Measurements from ENCODE around the gene COL5A2. TPM values are rescaled to one million over a fixed set of nuclear protein-coding genes. Genes with fewer than 3 reads are reported as not detected.

COL5A2 gene
- total and polyA plus RNA-seq, 8 donors: 1.9 to 43.3 (median 3.3) TPM

DNA sequence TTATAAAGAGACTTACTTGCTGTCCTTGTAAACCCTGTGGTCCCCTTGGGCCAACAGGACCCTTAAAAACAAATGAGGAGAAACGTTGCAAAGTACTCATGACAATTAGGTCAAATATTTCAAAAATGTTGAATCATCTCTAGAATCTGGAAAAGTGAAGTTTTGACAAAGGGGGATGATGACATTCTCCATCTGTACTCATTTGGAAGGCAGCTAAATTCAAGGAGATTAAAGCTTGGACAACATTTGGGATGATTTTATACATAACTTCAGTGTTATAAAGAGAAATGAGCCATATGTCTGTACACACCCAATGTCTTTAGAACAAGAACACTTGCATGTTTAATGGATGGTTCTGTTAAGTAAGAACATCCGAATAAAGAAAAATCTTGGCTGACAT lies 92.9 kb downstream of the COL5A2 start:
- Histone ChIP-seq H3K27me3 (no peaks in the 10 kb centered on the region), H3K4me1 (no peaks in the 10 kb centered on the region), H3K36me3 (no peaks in the 10 kb centered on the region), H3K4me3 (no peak overlapping the region), H3K9me3 (no peaks in the 10 kb centered on the region), H3K27ac (no peak overlapping the region)
- 53 to 57% methylated on average over 2 of the region's 2 CpGs for WGBS, 2 donors
- intact Hi-C loops (cut with DNase I): no loop called here
- TF ChIP-seq, protein P1, sequence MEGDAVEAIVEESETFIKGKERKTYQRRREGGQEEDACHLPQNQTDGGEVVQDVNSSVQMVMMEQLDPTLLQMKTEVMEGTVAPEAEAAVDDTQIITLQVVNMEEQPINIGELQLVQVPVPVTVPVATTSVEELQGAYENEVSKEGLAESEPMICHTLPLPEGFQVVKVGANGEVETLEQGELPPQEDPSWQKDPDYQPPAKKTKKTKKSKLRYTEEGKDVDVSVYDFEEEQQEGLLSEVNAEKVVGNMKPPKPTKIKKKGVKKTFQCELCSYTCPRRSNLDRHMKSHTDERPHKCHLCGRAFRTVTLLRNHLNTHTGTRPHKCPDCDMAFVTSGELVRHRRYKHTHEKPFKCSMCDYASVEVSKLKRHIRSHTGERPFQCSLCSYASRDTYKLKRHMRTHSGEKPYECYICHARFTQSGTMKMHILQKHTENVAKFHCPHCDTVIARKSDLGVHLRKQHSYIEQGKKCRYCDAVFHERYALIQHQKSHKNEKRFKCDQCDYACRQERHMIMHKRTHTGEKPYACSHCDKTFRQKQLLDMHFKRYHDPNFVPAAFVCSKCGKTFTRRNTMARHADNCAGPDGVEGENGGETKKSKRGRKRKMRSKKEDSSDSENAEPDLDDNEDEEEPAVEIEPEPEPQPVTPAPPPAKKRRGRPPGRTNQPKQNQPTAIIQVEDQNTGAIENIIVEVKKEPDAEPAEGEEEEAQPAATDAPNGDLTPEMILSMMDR (IDR thresholded peaks at IDR 0.05): no peak
- DNase-seq (no peak), ATAC-seq (peak in 1 of 4 donors; percentile 22), FAIRE-seq (no peak)

- TF ChIP-seq, protein P1 (IDR thresholded peaks at IDR 0.05): no peak
- Histone ChIP-seq H3K27me3 (no peaks in the 10 kb centered on the region), H3K9me3 (no peaks in the 10 kb centered on the region), H3K27ac (no peak overlapping the region), H3K36me3 (no peaks in the 10 kb centered on the region), H3K4me3 (no peak overlapping the region), H3K4me1 (no peaks in the 10 kb centered on the region)
- intact Hi-C loops (cut with DNase I): no loop called here
- no peak for DNase-seq
- peak; percentile 45 for FAIRE-seq
- 56 to 75% methylated on average over 2 of the region's 2 CpGs for WGBS, 2 donors
- no peak for ATAC-seq
Measured at GRCh38 chr2:189086250-189086649, 93.3 kb downstream of the COL5A2 start.

GRCh38 chr2:189083606-189084005 lies 96.0 kb downstream of the COL5A2 start:
- Histone ChIP-seq H3K4me3 (no peak overlapping the region), H3K9me3 (no peaks in the 10 kb centered on the region), H3K36me3 (no peaks in the 10 kb centered on the region), H3K4me1 (no peaks in the 10 kb centered on the region), H3K27me3 (no peaks in the 10 kb centered on the region), H3K27ac (no peak overlapping the region)
- FAIRE-seq (no peak), DNase-seq (no peak), ATAC-seq (no peak)
- intact Hi-C loops (cut with DNase I): no loop called here
- TF ChIP-seq, protein P1 (IDR thresholded peaks at IDR 0.05): no peak
- WGBS, 2 donors: 85 to 91% methylated on average over 3 of the region's 3 CpGs

- ATAC-seq (no peak), FAIRE-seq (no peak), DNase-seq (no peak)
- intact Hi-C loops (cut with DNase I): no loop called here
- Histone ChIP-seq H3K27me3 (no peaks in the 10 kb centered on the region), H3K9me3 (no peaks in the 10 kb centered on the region), H3K4me3 (no peak overlapping the region), H3K27ac (no peak overlapping the region), H3K36me3 (no peaks in the 10 kb centered on the region), H3K4me1 (no peaks in the 10 kb centered on the region)
- TF ChIP-seq, protein P1 (IDR thresholded peaks at IDR 0.05): no peak
- 70 to 91% methylated on average over 2 of the region's 2 CpGs for WGBS, 2 donors
Measured at GRCh38 chr2:189083106-189083505, 96.5 kb downstream of the COL5A2 start.

GRCh38 chr2:189082376-189082975 lies 97.1 kb downstream of the COL5A2 start:
- no peak overlapping the region for H3K27ac ChIP-seq
- 82 to 84% methylated on average over 3 of the region's 3 CpGs for WGBS, 2 donors
- ATAC-seq (peak in 3 of 4 donors; percentile 25 to 57 (median 37)), FAIRE-seq (no peak), DNase-seq (peak in 1 of 6 donors; percentile 9)
- no peaks in the 10 kb centered on the region for H3K27me3 ChIP-seq
- no peak overlapping the region for H3K4me3 ChIP-seq
- H3K4me1 ChIP-seq: no peaks in the 10 kb centered on the region
- intact Hi-C loops (cut with DNase I): no loop called here
- no peaks in the 10 kb centered on the region for H3K9me3 ChIP-seq
- no peaks in the 10 kb centered on the region for H3K36me3 ChIP-seq
- TF ChIP-seq, protein P1 (IDR thresholded peaks at IDR 0.05): no peak

Measured in pancreas (tissue), 10 donors.